Upper lobe of left lung (tissue), 4 donors: ENCODE results near the gene AGMO.

Experiments
- CTCF ChIP-seq, 6 experiments: fragments of 450-650 bp in 4 of 6; fragments of 200-600 bp in 2 of 6; sonication (generic) in 2 of 6; IDR thresholded peaks; one replicate each; pipeline ENCODE4 v1.5.1; 2016 to 2019; ENCODE audit warnings: antibody characterized with exemption in 6 of 6
- EP300 ChIP-seq, 4 donors: sonication (generic); formaldehyde crosslinking; IDR thresholded peaks; one replicate each; pipeline ENCODE4 v1.5.1; 2017; ENCODE audit warnings: antibody characterized with exemption in 4 of 4, control low read depth in 2 of 4
- POLR2A ChIP-seq, 4 donors: fragments of 450-650 bp; IDR thresholded peaks; one replicate each; pipeline ENCODE4 v1.5.1; 2016 to 2017; ENCODE audit warnings: antibody characterized with exemption in 4 of 4, mild to moderate bottlenecking in 2 of 4

GRCh38 chr7:15174485-15174884 is 387.3 kb downstream of the AGMO start:
- TF ChIP-seq CTCF (IDR thresholded peaks at IDR 0.05) (no peak), POLR2A (IDR thresholded peaks at IDR 0.05) (no peak), EP300 (IDR thresholded peaks at IDR 0.05) (no peak)
